ENCODE measurements around the gene EXOC1. TPM values are rescaled to one million over a fixed set of nuclear protein-coding genes. Genes with fewer than 3 reads are reported as not detected.

EXOC1 gene
- total RNA-seq, 4 donors from 2014 or later: 26.2 to 60.8 (median 43.1) TPM

DNA sequence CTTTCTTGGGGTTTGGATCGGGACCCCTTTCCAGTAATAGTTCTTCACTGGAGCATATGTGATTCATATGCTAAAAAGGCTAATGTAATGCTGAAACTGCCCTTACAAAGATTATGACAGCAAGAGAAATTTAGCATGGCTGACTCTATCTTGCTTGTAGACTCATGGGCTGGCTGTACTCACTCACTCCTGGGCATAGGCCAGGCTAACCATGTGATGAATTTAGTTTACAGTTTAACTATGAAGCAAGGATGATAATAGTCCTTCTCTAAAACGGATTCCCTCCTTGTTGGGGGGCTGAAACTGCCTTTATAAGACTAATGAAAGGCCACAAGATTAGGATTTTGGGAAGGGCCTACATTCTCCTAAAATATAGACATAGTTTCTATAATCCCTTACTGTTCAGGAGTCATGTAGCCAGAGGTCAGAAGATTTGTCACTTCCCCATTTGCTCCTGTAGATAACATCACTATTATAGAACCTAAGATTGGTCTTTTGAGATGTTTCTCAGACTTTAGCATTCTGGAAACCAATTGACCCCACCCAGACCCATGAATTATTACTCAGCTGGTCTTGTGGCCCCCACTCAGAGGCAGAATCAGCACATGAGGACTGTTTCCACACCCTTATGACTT lies 74.5 kb downstream of the EXOC1 start:
- intact Hi-C loops (cut with DNase I; ENCODE audit: low total_unique reads): no loop called here
- in situ Hi-C loops (cut with MboI; ENCODE audit: low pct_ligation_motif_present in 1 of 4, low pct_unique_long_range_greater_than_20kb in 1 of 4, low sequenced_read_pairs in 3 of 4): loop anchor here in 3 of 4 donors (25.0 kb wide), 1 partner anchor 384 kb away; no protein-coding TSS in a partner anchor
- H3K27me3 ChIP-seq: no peaks in the 10 kb centered on the region

DNA sequence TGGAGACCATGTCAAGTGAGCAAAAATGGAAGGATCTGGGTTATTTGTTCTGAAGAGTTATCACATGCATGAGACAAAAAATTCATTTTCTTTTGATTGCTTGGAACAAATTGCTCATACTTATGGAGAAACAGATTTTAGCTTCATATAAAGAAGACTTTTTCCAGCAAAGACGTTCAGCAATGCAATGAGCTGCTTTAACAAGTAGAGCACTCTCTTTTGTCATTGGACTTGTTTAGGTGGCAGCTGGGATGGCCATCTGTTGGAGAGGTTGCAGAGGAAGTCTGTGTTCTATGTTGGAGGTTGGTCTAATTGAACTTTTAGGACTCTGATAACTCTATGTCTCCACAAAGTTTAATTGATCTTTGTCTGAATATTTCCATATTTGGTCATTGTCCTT lies 75.4 kb downstream of the EXOC1 start:
- WGBS, 2 donors (ENCODE audit: low coverage in 1 of 2): 60 to 74% methylated on average over 1 of the region's 1 CpG
- H3K36me3 ChIP-seq: no peaks in the 10 kb centered on the region
- no peaks in the 10 kb centered on the region for H3K27me3 ChIP-seq
- in situ Hi-C loops (cut with MboI; ENCODE audit: low pct_ligation_motif_present in 1 of 4, low pct_unique_long_range_greater_than_20kb in 1 of 4, low sequenced_read_pairs in 3 of 4) (loop anchor here in 3 of 4 donors (25.0 kb wide), 1 partner anchor 383 kb away; no protein-coding TSS in a partner anchor), intact Hi-C loops (cut with DNase I; ENCODE audit: low total_unique reads) (no loop called here)
- no peaks in the 10 kb centered on the region for H3K4me1 ChIP-seq
- no peaks in the 10 kb centered on the region for H3K9me3 ChIP-seq
- no peak for DNase-seq
- no peak overlapping the region for H3K4me3 ChIP-seq
- TF ChIP-seq POLR2AphosphoS5 (IDR thresholded peaks at IDR 0.05) (no peak), POLR2A (IDR thresholded peaks at IDR 0.05) (no peak), EP300 (IDR thresholded peaks at IDR 0.05; ENCODE audit: low read depth) (no peak)
- TF ChIP-seq, protein P1, sequence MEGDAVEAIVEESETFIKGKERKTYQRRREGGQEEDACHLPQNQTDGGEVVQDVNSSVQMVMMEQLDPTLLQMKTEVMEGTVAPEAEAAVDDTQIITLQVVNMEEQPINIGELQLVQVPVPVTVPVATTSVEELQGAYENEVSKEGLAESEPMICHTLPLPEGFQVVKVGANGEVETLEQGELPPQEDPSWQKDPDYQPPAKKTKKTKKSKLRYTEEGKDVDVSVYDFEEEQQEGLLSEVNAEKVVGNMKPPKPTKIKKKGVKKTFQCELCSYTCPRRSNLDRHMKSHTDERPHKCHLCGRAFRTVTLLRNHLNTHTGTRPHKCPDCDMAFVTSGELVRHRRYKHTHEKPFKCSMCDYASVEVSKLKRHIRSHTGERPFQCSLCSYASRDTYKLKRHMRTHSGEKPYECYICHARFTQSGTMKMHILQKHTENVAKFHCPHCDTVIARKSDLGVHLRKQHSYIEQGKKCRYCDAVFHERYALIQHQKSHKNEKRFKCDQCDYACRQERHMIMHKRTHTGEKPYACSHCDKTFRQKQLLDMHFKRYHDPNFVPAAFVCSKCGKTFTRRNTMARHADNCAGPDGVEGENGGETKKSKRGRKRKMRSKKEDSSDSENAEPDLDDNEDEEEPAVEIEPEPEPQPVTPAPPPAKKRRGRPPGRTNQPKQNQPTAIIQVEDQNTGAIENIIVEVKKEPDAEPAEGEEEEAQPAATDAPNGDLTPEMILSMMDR (IDR thresholded peaks at IDR 0.05): no peak
- no peak overlapping the region for H3K27ac ChIP-seq

More for the DNA sequence above, 74.5 kb downstream of the EXOC1 start:
- H3K4me3 ChIP-seq: no peak overlapping the region
- H3K4me1 ChIP-seq: no peaks in the 10 kb centered on the region
- no peak overlapping the region for H3K27ac ChIP-seq
- no peak for DNase-seq
- H3K9me3 ChIP-seq: no peaks in the 10 kb centered on the region
- H3K36me3 ChIP-seq: no peaks in the 10 kb centered on the region
- WGBS, 2 donors (ENCODE audit: low coverage in 1 of 2): 81 to 90% methylated on average over 2 of the region's 2 CpGs
- TF ChIP-seq EP300 (IDR thresholded peaks at IDR 0.05; ENCODE audit: low read depth): no peak
- TF ChIP-seq, protein P1 (IDR thresholded peaks at IDR 0.05): no peak
- no peak for TF ChIP-seq POLR2A (IDR thresholded peaks at IDR 0.05)
- TF ChIP-seq POLR2AphosphoS5 (IDR thresholded peaks at IDR 0.05): no peak

DNA sequence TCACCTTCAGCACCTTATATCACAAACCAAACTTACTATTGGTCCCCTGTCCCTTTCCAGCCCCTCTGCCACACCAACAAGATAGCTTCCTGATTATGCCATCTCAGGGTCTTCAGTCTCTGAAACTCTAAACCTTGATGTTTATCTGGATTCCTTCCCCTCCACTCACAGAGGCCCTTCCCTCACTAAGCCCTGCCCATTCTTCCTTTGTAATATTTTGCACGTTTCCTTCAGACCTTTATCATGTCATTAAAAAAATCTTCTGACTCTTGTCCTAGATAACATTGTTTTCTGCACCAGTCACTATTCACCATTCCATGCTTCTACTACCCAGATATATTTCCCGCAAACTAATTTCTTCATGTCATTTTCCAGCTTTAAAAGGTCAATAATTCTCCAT lies 77.6 kb downstream of the EXOC1 start:
- Histone ChIP-seq H3K27ac (no peak overlapping the region), H3K4me1 (no peaks in the 10 kb centered on the region), H3K4me3 (no peak overlapping the region), H3K9me3 (no peaks in the 10 kb centered on the region), H3K27me3 (no peaks in the 10 kb centered on the region), H3K36me3 (no peaks in the 10 kb centered on the region)
- WGBS, 2 donors (ENCODE audit: low coverage in 1 of 2): 56 to 57% methylated on average over 2 of the region's 2 CpGs
- intact Hi-C loops (cut with DNase I; ENCODE audit: low total_unique reads) (no loop called here), in situ Hi-C loops (cut with MboI; ENCODE audit: low pct_ligation_motif_present in 1 of 4, low pct_unique_long_range_greater_than_20kb in 1 of 4, low sequenced_read_pairs in 3 of 4) (loop anchor here in 3 of 4 donors (25.0 kb wide), 1 partner anchor 381 kb away; no protein-coding TSS in a partner anchor)
- TF ChIP-seq POLR2AphosphoS5 (IDR thresholded peaks at IDR 0.05) (no peak), POLR2A (IDR thresholded peaks at IDR 0.05) (no peak), EP300 (IDR thresholded peaks at IDR 0.05; ENCODE audit: low read depth) (no peak)
- TF ChIP-seq, protein P1 (IDR thresholded peaks at IDR 0.05): no peak
- no peak for DNase-seq

- Histone ChIP-seq H3K27ac (no peak overlapping the region), H3K4me3 (no peak overlapping the region), H3K9me3 (peaks cover 0 to under 1% of the 10 kb centered on the region in 2 donors), H3K36me3 (no peaks in the 10 kb centered on the region), H3K4me1 (no peaks in the 10 kb centered on the region), H3K27me3 (no peaks in the 10 kb centered on the region)
- in situ Hi-C loops (cut with MboI; ENCODE audit: low pct_ligation_motif_present in 1 of 4, low pct_unique_long_range_greater_than_20kb in 1 of 4, low sequenced_read_pairs in 3 of 4): loop anchor here in 3 of 4 donors (25.0 kb wide), 1 partner anchor 380 kb away; no protein-coding TSS in a partner anchor
- no peak for TF ChIP-seq POLR2AphosphoS5 (IDR thresholded peaks at IDR 0.05)
- no peak for TF ChIP-seq POLR2A (IDR thresholded peaks at IDR 0.05)
- no peak for TF ChIP-seq EP300 (IDR thresholded peaks at IDR 0.05; ENCODE audit: low read depth)
- TF ChIP-seq, protein P1 (IDR thresholded peaks at IDR 0.05): no peak
- no peak for DNase-seq
- WGBS, 2 donors (ENCODE audit: low coverage in 1 of 2): 78 to 87% methylated on average over 3 of the region's 3 CpGs
- intact Hi-C loops (cut with DNase I; ENCODE audit: low total_unique reads): no loop called here
Observed at GRCh38 chr4:55931833-55932232, 78.4 kb downstream of the EXOC1 start.

Measured in transverse colon (tissue), 4 donors.